CD4-positive, alpha-beta T cell treated with Interleukin-15 for 1 hour (primary cell): ENCODE data around the gene WIPF2.

ENCODE experiments used
- DNase-seq: peaks from one replicate; pipeline ENCODE4 v3.0.0-alpha.2; 2020

Gene WIPF2

GRCh38 chr17:40329839-40330794 is 111.0 kb downstream of the WIPF2 start:
- peak; percentile 74 for DNase-seq

- DNase-seq: no peak
Observed at GRCh38 chr17:40330850-40331470, 111.9 kb downstream of the WIPF2 start.

GRCh38 chr17:40331743-40332641 is 112.9 kb downstream of the WIPF2 start:
- no peak for DNase-seq
